ENCODE data around the gene NSF. TPM values are rescaled to one million over a fixed set of nuclear protein-coding genes. Genes with fewer than 3 reads are reported as not detected.

The NSF gene
- total RNA-seq, 2 experiments from 2014 or later, result 41.4 to 46.2 TPM

- CTCF ChIA-PET, result interaction anchor here (1.4 to 1.8 kb wide), 2 partner anchors 15 to 21 kb away, joined by 3 to 4 read pairs; no protein-coding TSS in a partner anchor
- no peak for DNase-seq
- Mint-ChIP-seq H3K36me3 (ENCODE audit: low read depth) (peaks cover 5% of the 10 kb centered on the region), H3K27ac (no peak overlapping the region), H3K4me3 (no peak overlapping the region), H3K4me1 (ENCODE audit: low read depth) (no peaks in the 10 kb centered on the region), H3K9me3 (no peaks in the 10 kb centered on the region), H3K27me3 (no peaks in the 10 kb centered on the region)
- ATAC-seq, result no peak
- no peak for TF ChIP-seq CTCF (IDR thresholded peaks at IDR 0.05)
- POLR2A ChIA-PET, result interaction anchor here (1.3 kb wide), 1 partner anchor 117 kb away, joined by 3 read pairs; no protein-coding TSS in a partner anchor
- intact Hi-C loops (cut with micrococcal nuclease), result no loop called here
These were observed 145.6 kb downstream of the NSF start for GRCh38 chr17:46736100-46736499.

GRCh38 chr17:46737326-46737725, 146.9 kb downstream of the NSF start:
- POLR2A ChIA-PET, result interaction anchor here (0.7 kb wide), 1 partner anchor 11 kb away, joined by 3 read pairs; no protein-coding TSS in a partner anchor

GRCh38 chr17:46738544-46738943, 148.1 kb downstream of the NSF start:
- CTCF ChIA-PET, result interaction anchor here (1.6 kb wide), 1 partner anchor 97 kb away, joined by 4 read pairs; no protein-coding TSS in a partner anchor
- Mint-ChIP-seq H3K4me3 (no peak overlapping the region), H3K27ac (no peak overlapping the region), H3K4me1 (ENCODE audit: low read depth) (no peaks in the 10 kb centered on the region), H3K36me3 (ENCODE audit: low read depth) (peaks cover 5% of the 10 kb centered on the region), H3K27me3 (no peaks in the 10 kb centered on the region), H3K9me3 (no peaks in the 10 kb centered on the region)
- POLR2A ChIA-PET, result no interaction called here
- TF ChIP-seq CTCF (IDR thresholded peaks at IDR 0.05), result no peak
- no peak for ATAC-seq
- DNase-seq, result no peak
- intact Hi-C loops (cut with micrococcal nuclease), result no loop called here

More at GRCh38 chr17:46737326-46737725, 146.9 kb downstream of the NSF start:
- Mint-ChIP-seq H3K4me1 (ENCODE audit: low read depth) (no peaks in the 10 kb centered on the region), H3K27me3 (no peaks in the 10 kb centered on the region), H3K4me3 (no peak overlapping the region), H3K9me3 (no peaks in the 10 kb centered on the region), H3K36me3 (ENCODE audit: low read depth) (peaks cover 5% of the 10 kb centered on the region), H3K27ac (no peak overlapping the region)
- DNase-seq (no peak), ATAC-seq (no peak)
- CTCF ChIA-PET, result interaction anchor here (1.4 kb wide), 1 partner anchor 16 kb away, joined by 3 read pairs; no protein-coding TSS in a partner anchor
- intact Hi-C loops (cut with micrococcal nuclease), result no loop called here
- no peak for TF ChIP-seq CTCF (IDR thresholded peaks at IDR 0.05)

- no peak for TF ChIP-seq CTCF (IDR thresholded peaks at IDR 0.05)
- intact Hi-C loops (cut with micrococcal nuclease), result no loop called here
- H3K27me3 Mint-ChIP-seq, result no peaks in the 10 kb centered on the region
- ATAC-seq (no peak), DNase-seq (no peak)
- ChIA-PET POLR2A (no interaction called here), CTCF (interaction anchor here (1.6 kb wide), 1 partner anchor 96 kb away, joined by 4 read pairs; no protein-coding TSS in a partner anchor)
- H3K4me3 Mint-ChIP-seq, result no peak overlapping the region
- no peaks in the 10 kb centered on the region for H3K9me3 Mint-ChIP-seq
- no peaks in the 10 kb centered on the region for H3K4me1 Mint-ChIP-seq (ENCODE audit: low read depth)
- no peak overlapping the region for H3K27ac Mint-ChIP-seq
- H3K36me3 Mint-ChIP-seq (ENCODE audit: low read depth), result peaks cover 5% of the 10 kb centered on the region
These were observed 149.5 kb downstream of the NSF start for GRCh38 chr17:46739982-46740381.

DNA sequence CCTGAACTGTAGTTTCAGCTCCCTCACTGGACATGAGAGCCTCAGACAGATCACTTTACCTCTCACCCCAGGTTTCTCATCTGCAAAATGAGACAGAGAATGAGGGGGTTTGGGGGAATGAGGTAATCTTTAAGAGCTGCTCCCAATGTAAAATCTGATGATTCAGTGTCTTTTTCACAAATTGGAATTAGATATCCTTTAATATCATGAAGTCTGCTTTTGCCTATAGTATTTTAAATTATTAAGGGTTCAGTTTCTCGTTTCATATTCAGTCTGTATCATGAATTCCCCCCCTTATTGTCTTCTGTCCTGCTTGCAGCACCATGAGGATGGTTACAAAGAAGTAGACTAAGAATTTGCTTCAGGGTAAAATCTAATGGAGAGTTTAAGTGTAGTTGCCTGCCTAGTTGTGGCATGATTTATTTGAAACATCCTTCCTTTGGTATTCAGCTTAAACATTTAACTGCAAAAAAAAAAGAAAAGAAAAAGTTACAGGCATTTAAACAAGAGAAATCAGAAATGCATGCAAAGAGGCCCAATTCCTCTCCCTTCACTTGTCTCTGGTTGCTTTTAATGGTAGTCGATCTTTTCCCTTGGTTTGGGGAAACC, 150.8 kb downstream of the NSF start:
- CTCF ChIA-PET, result no interaction called here
- Mint-ChIP-seq H3K9me3 (no peaks in the 10 kb centered on the region), H3K27me3 (no peaks in the 10 kb centered on the region), H3K4me1 (ENCODE audit: low read depth) (no peaks in the 10 kb centered on the region), H3K4me3 (no peak overlapping the region), H3K27ac (no peak overlapping the region), H3K36me3 (ENCODE audit: low read depth) (peaks cover 5% of the 10 kb centered on the region)
- intact Hi-C loops (cut with micrococcal nuclease), result no loop called here
- no peak for TF ChIP-seq CTCF (IDR thresholded peaks at IDR 0.05)
- POLR2A ChIA-PET, result no interaction called here
- ATAC-seq (no peak), DNase-seq (no peak)
